Activated CD8-positive, alpha-beta memory T cell treated with anti-CD3 and anti-CD28 coated beads for 1 hour (primary cell): ENCODE data around the gene FAM98B.
"Not testable (repeated sequence)": the region's sequence is repeated elsewhere in the genome, so short reads cannot be mapped to it uniquely, and the experiment has no call there.

Source experiments
- DNase-seq, 2 donors: peaks; one replicate each; pipeline ENCODE4 v3.0.0-alpha.2; 2020; ENCODE audit warnings: low read depth in 1 of 2; ENCODE audit errors: extremely low read depth in 1 of 2

The FAM98B gene

DNA sequence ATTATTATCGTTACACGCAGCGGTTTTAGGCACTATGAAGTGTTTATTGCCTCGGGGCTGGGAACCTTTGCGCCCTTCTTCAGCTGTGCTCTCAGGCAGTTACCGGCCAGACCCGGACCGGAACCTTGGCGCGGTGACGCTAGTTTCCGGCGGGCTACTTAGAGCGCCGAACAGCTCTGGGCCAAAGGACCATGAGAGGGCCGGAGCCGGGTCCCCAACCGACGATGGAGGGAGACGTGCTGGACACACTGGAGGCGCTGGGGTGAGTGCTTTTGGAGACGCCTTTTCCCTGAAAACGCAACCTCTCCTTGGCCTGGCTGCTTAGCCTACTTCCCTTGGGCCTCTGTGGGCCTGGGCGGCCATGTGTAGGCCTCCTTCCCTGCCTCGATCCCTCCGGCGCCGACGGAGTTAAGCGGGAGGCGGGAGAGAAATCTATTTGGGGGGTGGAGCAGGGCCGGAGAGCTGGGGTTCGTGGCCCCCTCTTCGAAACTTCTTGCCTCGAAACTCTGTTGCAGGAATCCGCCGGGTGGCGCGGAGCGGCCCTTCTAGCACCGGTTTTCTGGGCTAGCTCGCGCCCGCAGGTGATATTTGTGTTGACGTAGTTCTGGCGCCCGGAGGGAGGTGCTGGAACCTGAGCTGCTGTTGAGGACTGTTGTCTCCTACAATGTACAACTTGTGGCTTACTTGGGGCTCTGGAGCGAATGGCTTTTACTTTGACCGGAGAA lies at the start of gene FAM98B:
TSS of gene FAM98B (plus strand) at position 157 of the 725 bp plus-strand sequence. CDS start at position 192, 35 bp downstream.
- DNase-seq: peak; percentile 57 to 77

DNA sequence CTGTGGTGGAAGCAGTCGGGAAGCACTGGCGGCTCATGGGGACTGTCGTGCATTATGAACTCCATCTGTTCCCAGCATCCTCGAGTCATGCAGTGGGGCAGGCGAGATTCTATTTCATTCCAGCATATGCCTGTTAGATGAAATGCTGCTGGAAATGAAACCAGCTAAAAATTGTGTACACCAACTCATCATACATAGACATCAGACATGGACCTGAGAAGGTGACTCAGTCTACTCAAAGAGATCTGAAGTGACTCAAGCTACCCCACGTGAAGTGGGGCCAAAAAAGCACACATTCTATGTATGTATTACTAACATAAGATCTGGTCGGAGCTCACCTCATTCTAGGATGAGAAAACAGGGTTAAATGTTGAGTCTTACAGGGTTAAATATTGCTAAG lies 47.5 kb upstream of the FAM98B start:
- DNase-seq: no peak

DNA sequence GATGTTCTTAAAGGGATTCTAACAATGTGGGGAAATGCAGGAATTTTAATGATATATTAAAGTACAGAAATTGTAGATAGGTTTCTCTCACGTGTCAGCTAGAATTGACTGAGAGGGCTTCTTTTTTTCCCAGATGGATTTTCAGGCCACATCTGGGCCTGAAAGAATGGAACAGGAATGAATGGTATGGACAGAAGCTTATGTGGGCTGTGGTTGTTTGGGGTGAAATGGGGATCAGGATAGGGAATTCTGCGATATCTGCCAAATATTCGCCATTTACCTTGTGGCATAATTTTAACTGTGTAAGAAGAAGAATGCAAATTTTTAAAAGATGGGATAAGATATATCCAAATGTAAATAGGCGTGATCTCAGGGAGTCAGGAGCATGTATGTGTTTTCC lies 45.4 kb upstream of the FAM98B start:
- no peak for DNase-seq

DNA sequence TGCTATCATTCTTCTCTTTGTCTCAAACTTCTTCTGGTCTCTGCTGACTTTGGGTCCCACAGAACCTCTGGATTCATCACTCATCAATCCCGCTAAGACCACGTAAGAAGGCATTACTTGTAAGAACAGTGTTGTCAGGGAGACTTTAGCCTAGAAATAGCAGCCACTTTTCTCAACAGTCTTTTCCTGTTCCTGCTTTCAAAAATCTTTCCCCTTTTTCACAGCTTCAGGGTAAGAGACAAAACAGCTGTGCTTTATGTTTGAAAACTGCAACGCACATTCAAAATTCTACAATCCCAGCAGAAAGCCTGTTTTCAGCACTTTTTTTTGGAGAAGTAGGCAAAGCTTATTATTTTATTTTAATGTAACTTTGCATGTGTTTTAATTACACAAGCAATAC lies 42.0 kb upstream of the FAM98B start:
- DNase-seq: no peak

DNA sequence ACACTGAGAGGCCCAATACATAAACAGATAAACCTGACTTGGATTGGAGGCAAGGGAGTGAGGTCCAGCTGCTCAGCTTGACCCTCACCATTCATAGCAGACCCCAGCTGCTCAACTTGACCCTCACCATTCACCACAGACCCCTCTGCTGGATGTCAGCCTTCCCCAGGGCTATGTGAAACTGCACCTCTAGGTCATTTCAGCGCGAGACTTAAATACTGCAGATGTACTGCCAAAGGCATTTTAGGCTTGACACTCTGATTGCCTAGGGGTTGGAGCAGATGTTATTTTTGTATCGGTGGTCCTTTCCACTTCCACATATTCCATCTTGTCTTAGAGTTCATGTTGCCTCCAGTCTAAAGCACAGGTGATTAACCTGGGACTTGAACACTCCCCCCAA lies 41.5 kb upstream of the FAM98B start:
- no peak for DNase-seq

GRCh38 chr15:38414357-38414756 lies 39.6 kb upstream of the FAM98B start:
- DNase-seq: no peak

DNA sequence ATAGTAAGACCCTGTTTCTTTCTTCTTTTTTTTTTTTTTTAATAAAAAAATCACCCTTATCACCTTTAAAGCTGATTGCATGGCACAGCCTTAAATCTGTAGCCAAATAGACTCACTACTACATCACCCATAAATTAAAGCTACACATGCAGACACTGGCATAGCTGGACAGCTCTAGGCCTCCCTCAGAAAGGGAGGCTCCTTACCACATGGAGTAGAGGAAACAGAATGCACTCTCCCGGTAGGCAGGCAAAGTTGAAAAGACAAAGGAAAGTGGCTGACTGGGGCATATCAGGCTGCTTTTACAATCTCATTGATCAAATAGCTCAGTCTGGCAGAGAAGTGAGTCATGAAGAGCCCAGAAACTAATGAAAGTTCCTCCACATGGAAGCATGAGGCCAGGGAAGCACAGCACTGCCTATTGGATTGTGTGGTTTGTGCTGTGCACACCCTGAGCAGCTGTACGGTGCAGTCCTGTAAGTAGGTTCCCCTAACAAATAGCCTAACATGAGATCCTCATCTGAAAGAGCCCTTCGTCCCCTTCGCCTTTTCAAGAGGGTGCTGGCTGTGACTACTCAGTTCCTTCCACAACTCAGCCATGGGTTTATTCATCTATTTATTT lies 32.7 kb upstream of the FAM98B start:
- no peak for DNase-seq

GRCh38 chr15:38424101-38424552 lies 29.8 kb upstream of the FAM98B start:
- DNase-seq: no peak

DNA sequence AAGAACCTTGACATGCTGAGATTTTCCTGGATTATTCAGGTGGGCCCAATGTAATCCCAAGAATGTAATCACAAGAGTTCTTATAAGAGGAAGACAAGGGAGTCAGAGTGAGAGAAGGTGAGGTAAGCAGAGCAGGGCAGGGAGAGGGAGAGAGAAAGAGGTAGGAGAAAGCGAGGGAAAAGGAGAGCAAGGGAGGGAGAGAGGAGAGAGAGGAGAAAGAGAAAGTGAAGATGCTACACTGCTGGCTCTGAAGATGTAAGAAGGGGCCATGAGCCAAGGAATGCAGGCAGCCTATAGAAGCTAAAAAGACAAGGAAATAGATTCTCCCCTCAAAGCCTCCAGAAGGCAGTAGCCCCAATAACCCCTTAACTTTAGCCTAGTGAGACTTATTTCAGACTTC lies 28.7 kb upstream of the FAM98B start:
- DNase-seq: no peak

DNA sequence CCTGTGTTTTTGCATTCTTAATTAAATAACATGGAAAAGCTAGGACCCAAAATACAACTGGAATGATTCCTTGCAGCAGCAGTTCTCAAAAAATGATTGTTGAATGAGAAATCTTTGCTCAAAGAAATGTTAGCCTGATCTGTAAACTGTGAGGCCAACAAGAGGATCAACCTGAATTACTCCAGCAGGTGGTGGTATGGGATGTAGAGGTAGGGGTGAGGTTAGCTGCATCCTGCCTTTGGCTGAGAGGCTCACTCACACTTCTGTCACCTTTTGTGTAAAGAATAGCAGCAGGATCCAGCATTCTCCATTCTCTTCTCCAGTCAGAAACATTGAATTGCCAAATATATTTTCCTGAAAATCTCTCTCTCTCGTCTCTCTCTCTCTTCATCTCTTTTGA lies 26.5 kb upstream of the FAM98B start:
- no peak for DNase-seq

DNA sequence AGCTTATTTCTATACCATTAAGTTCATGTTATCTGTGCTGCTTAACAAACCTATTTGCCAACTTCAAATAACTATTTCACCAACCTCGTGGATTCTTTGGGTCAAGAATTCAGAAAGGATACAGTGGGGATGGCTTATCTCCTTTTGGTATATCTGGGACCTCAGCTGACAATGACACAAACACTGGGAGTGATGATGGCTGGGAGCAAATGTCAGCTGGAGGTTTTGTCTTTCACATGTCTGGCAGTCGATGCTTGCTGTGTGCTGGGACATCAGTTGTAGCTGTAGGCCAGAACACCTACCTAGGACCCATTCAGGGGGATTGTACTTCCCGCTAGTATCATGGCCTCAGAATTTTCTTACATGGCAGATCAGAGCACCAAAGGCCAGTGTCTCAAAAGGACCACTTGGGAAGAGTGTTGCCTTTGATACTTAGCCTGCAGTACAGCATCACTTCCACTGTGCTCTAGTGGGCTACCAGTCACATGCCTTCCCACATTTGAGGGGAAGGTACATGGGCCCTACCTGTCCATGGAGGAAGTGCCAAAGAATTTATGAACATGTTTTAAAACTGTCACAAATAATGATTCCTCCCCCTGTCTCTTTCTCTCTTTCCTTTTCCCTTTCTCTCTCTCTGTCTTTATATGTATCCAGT lies 23.7 kb upstream of the FAM98B start:
- DNase-seq: no peak

GRCh38 chr15:38436993-38437392 lies 16.9 kb upstream of the FAM98B start:
- DNase-seq: no peak

- not testable (repeated sequence) for DNase-seq
These were observed 16.3 kb upstream of the FAM98B start for GRCh38 chr15:38437603-38438002.

GRCh38 chr15:38438031-38438986 lies 15.6 kb upstream of the FAM98B start:
- no peak for DNase-seq

DNA sequence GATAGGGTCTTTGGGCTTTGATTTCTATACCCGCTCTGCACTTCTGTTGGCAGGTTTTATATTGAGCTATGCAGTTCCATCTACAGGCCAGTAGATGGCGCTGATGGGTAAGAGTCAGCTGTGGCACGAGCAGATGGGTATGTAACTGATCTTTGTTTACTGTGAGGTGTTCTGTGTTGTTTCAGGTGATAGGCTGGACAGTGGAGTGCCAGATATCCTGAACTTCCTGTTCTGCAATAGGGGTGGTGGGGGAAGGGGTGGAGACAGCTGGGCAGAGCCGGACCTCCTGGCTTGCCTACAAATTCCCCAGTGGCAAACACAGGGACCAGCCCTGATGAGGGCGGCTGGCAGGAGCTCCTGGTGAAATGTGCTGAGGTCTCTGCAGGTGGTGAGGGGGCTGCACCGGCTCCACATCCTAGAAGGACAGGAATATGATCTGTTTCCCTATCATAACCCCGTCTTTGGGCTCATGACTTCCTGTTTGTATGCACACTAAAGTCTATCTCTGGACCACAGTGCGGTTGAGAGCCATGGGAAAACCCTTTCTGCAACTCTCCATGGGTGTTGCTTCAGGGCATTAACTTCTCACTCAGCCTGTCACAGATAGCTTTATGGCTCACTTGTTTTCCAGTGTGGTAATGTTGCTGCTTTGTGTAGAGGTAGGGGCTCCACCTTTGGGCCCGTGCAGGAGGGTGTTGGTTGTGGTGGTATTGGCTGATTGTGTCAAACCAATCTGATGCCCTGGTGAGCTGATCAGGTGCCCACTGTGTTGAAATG lies 13.4 kb upstream of the FAM98B start:
- DNase-seq: peak; percentile 11 to 17

DNA sequence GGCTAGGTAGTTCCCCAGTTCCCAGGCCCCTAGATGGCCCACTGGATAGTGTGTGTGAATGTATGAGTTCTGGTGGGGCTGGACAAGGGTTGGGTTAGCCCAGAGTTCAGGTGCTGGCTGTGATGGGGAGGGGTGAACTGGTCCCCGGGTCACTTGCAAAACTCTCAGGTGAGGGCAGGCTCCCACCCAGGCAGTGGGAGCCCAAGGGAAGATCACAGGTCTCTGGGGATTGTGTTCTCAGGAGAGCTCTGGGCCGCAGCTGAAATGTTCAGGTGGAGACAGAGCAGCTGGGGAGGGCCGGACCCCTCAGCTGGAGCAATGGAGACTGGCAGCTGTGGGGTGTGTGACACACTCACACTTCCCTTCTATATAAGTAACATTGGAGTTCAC lies 12.8 kb upstream of the FAM98B start:
- DNase-seq: no peak

- no peak for DNase-seq
These were observed 766 bp downstream of the FAM98B start for GRCh38 chr15:38454696-38455090.

- DNase-seq: no peak
These were observed 1.2 kb downstream of the FAM98B start for GRCh38 chr15:38455092-38455491.

- DNase-seq: no peak
These were observed 4.7 kb downstream of the FAM98B start for GRCh38 chr15:38458646-38459045.

GRCh38 chr15:38459480-38459879 lies 5.6 kb downstream of the FAM98B start:
- no peak for DNase-seq
